Smooth muscle cell of the brain vasculature (primary cell): ENCODE data around the gene ROS1.

ENCODE experiments used
- DNase-seq: peaks from one replicate; pipeline ENCODE4 v3.0.0-alpha.2; 2012; ENCODE audit warnings: low read depth, low spot score

ROS1 gene

DNA sequence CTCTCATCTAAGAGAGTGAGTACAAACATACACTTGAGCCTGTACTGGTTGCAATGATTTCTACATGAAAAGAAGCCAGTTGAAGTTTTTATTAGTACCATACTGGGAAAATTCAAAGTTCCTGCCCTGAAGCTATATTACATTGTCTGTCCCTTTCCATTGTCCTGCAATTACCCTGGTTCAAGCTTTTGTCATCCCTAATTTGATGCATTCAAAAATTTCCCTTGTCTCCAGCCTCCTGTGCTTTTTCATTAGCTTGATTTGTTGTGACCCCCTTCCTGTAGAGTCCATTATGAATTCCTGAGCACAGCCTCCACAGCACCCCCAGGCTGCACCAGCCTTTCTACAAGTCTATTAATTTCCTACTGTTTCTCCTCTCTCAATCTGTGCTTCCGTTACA is 114.0 kb downstream of the ROS1 start:
- DNase-seq: no peak

GRCh38 chr6:117311310-117311709 is 114.4 kb downstream of the ROS1 start:
- DNase-seq: no peak

DNA sequence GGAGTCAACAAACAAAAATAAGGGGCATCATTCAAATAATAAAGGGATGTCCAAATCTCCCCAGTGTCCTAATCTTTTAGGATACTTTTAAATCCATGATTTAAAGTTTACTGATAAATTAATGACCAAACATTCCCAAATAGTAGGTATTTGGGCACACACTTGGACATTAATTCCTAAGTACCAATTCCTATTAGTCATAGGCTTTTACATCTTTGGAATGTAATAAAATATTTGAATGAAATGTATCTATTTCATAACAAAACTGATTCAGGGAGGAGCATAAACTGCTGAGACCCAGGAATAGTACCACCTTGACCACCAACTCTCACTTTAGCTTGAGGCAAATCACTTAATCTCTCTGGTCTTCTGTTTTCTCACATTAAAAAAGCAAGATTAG is 116.1 kb downstream of the ROS1 start:
- no peak for DNase-seq

GRCh38 chr6:117309069-117309468 is 116.7 kb downstream of the ROS1 start:
- no peak for DNase-seq

GRCh38 chr6:117307655-117308054 is 118.1 kb downstream of the ROS1 start:
- no peak for DNase-seq

DNA sequence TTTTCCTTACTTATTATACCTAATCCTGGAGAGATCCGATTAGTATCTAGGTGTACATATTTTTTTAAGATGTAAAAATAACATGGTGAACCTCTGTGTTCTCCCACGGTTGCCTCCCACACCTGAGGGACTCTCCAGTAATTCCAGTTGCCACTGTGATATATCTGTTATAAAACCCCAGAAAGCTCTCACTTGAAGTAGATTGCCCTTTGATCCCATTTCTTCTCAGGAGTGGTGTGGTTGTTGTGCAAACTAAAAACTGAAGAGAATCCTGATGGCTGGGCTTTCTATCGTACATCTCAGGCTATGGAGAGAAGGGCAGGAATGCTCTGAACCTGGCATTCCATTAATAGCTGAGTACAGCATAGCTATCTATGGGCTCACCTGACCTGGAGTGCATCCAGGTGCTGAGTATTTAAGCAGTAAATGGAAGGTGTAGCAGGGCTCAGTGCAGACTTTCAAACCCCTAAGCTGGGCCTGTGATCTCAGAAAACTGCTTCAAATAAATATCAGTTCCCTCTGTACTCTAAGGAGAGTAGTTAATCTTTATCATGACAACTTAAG is 119.4 kb downstream of the ROS1 start:
- no peak for DNase-seq

DNA sequence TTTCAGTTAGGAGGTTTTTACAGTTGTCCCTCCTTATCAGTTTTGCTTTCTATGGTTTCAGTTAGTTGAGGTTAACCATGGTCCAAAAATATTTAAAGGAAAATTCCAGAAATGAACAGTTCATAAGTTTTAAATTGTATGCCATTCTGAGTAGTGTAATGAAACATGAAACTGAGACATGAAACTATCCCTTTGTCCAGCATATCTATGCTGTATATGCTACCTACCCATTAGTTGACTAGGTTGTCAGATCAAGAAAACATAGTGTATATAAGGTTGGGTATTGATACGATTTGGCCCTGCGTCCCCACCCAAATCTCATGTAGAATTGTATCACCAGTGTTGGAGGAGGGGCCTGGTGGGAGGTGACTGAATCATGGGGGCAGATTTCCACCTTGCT is 121.3 kb downstream of the ROS1 start:
- no peak for DNase-seq

GRCh38 chr6:117303323-117303722 is 122.4 kb downstream of the ROS1 start:
- DNase-seq: no peak

DNA sequence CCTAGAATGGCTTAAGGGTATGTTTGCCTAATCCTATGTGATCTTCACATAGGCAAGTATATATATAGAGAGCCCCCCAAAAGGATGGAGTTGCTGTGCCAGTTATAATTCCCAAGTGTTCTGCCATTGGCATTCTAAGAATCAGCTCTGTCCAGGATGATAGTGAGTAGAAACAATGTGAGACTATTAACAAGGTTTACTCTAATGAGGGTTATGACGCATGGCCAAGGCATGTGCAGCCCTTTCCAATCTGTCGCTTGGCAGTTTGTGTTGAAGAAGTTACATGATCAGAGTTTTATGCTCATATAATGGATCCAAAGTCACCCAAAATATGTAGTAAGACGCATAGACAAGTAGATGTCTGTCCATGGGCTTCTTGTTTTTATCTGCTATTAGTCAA is 126.8 kb downstream of the ROS1 start:
- no peak for DNase-seq

GRCh38 chr6:117290173-117290846 is 135.4 kb downstream of the ROS1 start:
- no peak for DNase-seq

GRCh38 chr6:117288083-117288715 is 137.5 kb downstream of the ROS1 start:
- no peak for DNase-seq

DNA sequence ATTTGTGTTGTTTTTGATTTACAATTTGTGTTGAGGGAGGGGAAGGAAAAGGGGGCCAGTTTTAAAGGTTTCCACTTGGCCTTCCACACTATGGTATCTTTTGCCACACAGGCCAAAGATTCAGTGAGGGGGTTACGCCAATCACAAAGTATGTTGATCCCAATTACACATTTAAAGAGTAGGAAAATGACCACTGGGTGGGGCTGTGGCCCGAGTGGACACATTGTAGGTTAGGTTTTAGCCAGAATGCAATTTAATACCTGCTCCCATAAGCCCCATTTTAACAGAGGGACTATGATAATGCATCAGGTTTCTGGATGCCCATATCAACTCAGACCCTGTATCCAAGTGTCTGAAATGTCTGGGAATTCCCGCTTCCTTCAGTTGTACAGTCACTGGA is 144.8 kb downstream of the ROS1 start:
- no peak for DNase-seq

DNA sequence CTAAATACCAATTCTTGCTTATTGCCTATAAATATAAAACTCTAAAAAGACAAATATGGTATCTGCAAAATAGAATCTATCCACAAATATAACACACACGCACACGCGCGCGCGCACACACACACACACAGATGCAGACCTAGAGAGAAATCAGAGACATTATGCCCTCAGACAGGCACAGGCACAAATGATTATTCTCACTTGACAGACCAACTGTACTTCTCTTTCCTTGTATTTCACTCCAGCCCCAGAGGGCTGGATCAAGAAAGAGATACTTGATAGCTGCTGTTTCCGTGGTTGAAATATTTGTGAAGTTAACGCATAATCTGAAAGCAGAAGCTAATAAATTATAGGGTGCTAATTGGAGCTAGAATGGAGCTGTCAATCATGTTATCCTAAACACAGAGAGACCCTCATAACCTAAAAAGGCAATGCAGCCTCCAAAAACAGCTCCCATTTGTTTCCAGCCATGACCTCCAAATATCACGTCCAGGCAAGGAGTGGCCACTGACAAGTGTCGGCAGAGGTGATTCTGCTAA is 148.9 kb downstream of the ROS1 start:
- no peak for DNase-seq

GRCh38 chr6:117275711-117276110 is 150.0 kb downstream of the ROS1 start:
- DNase-seq: no peak

GRCh38 chr6:117275205-117275604 is 150.5 kb downstream of the ROS1 start:
- DNase-seq: no peak

- DNase-seq: no peak
These were observed 152.9 kb downstream of the ROS1 start for GRCh38 chr6:117272891-117273290.

DNA sequence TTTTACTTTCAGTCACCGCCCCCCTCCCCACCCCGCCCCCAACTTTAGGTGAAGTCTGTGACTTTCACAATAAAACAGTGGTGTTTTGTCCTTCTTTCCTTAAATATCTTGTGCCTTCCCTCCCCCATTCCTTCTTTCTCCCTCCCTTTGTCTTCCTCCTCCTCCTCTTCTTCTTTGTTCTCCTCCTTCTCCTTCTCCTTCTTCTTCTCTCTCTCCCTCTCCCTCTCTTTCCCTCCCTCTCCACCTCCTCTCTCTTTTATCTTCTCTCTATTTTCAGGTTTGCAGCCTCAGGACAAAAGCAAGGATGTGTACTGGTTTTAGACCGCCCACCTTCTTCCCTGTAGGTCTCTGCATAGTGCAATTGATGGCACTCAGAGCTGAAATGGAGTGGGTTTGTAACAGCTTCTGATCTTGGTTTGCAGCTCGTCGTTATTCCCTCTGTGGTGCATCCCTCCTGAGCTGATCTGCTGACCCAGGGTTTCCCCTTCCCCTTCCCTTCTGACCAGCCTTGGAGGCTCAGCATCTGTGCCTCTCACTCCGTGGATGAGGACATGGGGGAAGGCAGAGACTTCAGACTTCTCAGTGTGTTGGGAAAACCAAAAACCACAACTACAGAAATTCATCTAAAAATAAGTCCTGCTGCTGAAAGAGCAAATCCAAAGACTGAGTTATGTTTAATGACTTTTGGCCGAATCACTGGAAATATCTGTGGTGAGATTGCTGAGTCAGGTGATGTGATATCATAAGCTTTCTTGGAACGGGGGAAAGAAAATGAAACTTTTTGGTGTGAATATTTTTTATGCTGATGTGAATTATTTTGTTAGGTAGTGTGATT is 153.5 kb downstream of the ROS1 start:
- DNase-seq: no peak

DNA sequence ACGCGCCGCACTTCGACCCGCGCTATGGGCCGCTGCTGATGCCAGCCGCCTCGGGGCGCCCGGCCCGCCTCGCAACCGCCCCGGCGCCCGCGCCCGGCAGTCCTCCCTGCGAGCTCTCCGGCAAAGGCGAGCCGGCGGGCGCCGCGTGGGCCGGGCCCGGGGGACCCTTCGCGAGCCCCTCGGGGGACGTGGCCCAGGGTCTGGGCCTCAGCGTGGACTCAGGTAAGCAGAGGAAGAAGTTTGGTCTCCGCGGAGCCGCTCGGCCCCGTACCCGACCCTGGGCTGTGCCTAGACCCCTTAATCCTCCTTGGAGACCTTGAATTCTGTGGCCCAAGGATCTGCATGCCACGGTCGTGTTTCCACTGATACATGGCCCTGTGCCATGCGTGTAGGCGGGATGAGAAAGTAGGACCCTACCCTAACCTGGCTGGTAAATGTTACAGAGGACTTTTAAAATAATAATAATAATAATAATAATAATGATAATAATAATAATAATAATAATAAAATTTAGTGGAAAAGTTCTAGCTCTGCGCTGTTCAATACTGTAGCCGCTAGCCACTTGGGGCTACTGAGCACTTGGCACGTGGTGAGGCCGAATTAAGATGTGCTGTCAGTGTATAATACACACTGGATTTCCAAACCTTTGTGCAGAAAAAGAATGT is 154.8 kb downstream of the ROS1 start:
- no peak for DNase-seq

- no peak for DNase-seq
These were observed 155.5 kb downstream of the ROS1 start for GRCh38 chr6:117270055-117270842.

DNA sequence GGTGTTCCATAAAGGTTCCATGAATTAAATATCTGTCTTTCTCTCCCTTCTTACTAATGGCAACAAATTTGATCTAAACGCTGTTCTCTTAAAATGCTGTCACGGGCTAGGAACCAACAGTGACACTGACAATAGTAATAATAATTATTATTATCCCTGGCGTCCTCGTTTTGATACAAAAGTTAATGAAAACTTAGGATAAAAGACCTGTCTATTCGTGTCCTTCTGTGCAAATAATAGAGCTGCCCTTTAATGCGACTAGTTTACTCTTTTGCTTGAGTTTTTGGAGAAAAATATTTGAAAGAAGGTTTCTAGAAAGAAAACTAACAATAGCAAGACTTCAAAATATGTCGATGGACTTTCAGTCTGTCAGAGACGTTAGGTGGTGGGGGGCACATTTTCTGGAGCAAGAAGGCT is 156.1 kb downstream of the ROS1 start:
- no peak for DNase-seq

DNA sequence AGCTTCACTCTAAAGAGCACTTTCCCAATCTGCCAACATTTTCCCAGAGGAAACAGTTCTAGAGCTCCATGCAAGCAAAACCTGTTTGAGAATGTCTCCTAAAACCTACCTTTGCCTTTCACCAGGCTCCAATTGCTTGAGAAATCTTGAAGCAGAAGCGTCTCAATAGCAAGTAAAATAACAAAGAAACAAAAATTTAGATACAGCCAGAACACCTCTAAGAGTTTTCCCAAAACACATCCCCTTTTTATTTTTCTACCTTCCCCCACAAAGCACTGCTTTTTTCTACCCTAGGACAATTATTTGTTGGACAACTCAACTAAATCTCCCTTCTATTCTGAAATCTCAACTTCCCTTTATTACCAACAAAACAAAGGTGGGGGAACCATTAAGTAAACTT is 156.8 kb downstream of the ROS1 start:
- no peak for DNase-seq
